RPMI7951 (cell line): Measurements from ENCODE around the gene SLAMF8. TPM values are rescaled to one million over a fixed set of nuclear protein-coding genes. Genes with fewer than 3 reads are reported as not detected.
A peak's percentile ranks its signal among the peaks of the same experiment; 100 is the strongest.

Experiments
- DNase-seq: peaks from one replicate; pipeline ENCODE4 v3.0.0-alpha.2; 2012; ENCODE audit warnings: low read depth
- total RNA-seq: library from RNA; depleted of rRNA; stranded (reverse); fragments of >200 nt; shearing (Covaris generic); gene quantifications from 2 replicates; pipeline ENCODE4 v1.2.3, GENCODE V29; 2014

SLAMF8 gene
- total RNA-seq, 1 experiment from 2014 or later: 2.6 TPM

- DNase-seq: no peak
Observed at GRCh38 chr1:159845751-159846629, 19.3 kb downstream of the SLAMF8 start.

DNA sequence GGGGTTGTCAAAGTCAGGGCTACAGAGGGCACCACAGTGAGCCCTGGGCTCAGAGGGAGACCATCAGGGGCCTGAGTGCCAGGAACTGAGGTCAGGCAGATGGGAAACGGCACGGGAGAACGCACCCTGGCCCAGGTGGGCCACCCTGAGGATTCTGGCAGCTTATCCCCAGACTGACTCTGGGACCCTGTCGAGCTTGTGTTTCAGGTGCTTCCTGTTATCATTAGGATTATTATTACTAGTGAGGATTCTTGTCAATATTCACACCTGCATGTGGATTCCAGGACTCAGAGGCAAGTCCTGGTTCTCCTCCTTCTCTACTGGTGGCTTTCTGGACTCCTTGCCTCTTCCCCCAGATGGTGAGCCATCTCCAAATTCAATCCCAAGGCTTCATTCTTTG lies 20.6 kb downstream of the SLAMF8 start:
- DNase-seq: no peak

DNA sequence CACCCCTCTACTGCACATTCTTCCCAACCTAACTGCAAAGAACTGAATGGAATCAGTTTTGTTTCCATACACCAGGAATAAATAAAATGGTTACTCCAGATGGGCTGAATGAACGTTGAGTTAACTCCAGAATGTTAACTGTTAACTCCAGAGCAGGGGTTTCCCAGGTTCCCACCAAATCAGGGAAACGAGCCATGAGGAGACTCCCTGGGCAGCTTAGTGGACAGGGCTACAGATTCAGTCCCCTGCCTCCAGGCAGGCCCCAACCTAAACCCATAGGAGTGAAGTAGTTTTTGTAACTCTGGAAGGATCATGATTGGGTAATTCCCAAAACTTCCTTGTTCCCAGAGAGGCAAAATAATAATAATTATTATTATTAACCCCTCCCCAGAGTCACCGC lies 21.7 kb downstream of the SLAMF8 start:
- no peak for DNase-seq

GRCh38 chr1:159849626-159850366 lies 23.1 kb downstream of the SLAMF8 start:
- DNase-seq: peak; percentile 65

DNA sequence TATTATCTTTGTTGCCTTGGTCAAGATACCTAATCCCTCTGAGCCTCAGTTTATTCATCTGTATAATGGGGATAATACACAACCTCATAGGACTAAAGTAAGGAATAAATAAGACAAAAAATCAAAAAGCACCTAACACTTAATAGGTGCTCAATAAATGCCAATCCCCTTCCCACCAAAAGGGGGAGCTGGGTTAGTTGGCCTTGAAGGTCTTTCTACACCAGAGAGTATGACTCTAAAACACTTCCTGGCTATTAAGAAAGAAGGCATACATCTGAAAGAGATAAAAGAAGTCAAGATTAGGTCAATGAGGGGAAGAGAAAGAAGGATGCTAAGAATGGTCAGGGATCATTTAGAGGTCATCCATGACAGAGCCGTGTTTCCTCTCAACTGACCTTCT lies 24.7 kb downstream of the SLAMF8 start:
- DNase-seq: no peak

GRCh38 chr1:159853417-159854115 lies 26.9 kb downstream of the SLAMF8 start:
- DNase-seq: peak; percentile 28

- peak; percentile 74 for DNase-seq
Observed at GRCh38 chr1:159854116-159854692, 27.5 kb downstream of the SLAMF8 start.

GRCh38 chr1:159854693-159855192 lies 28.1 kb downstream of the SLAMF8 start:
- DNase-seq: peak; percentile 87

- no peak for DNase-seq
Observed at GRCh38 chr1:159855709-159856108, 29.0 kb downstream of the SLAMF8 start.

- no peak for DNase-seq
Observed at GRCh38 chr1:159856576-159856975, 29.9 kb downstream of the SLAMF8 start.

GRCh38 chr1:159857889-159858288 lies 31.2 kb downstream of the SLAMF8 start:
- no peak for DNase-seq

GRCh38 chr1:159859767-159860322 lies 33.2 kb downstream of the SLAMF8 start:
- no peak for DNase-seq

DNA sequence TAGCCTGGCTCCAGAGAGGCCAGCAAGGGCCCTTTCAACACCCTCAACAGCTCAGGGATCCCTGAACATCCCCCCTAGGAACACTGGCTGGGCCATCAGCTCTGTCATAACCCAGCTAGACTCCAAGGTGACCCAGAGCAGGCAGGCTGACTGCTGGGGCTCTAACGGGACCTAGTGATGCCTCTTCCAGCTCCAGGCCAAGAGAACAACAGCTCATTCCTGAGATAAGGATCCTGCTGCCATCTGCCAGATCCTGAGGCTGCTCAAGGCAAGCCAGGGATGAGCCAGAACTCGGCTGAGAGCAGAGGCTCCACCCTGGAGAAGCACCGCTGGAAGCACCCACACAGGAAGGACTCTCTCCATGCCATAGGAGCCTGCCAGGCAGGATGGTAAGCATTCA lies 33.8 kb downstream of the SLAMF8 start:
- peak; percentile 36 for DNase-seq

DNA sequence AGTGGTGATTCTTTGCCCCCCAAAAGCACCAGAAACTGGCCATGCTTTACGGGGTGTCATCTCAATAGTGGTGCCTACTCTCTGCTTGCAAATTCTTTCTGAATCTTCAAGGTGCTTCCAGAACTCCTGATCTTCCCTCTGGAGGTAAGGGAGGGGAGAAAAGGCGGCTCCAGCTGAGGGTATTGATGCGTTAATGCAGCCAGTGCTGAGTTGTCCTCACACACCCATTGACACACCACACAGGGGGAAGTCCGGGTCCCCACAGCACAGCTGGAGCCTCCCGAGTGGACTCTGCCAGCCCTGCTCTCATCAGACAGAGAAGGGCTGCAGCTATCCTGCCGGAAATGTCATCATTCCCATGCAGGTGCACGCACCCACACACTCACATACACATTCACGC lies 34.5 kb downstream of the SLAMF8 start:
- no peak for DNase-seq

DNA sequence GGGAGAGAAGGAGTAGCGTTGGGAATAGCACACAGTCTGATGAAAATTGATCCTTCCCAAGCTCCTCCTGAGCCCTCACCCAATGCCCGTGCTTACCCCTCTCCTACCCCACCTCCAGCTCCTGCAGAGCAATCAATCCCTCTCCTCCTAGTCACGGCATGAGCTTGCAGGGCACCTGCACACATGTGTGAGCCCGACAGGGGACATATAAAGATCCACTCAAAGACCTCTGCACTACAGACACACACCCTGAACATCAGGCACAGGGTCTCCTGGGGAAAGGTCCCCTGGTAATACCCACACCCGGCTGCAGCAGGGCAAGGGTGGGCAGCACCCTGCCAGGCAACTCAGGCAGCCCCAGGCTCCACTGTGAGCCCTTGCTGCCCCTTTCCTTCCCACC lies 35.4 kb downstream of the SLAMF8 start:
- no peak for DNase-seq

- no peak for DNase-seq
Observed at GRCh38 chr1:159862557-159862956, 35.9 kb downstream of the SLAMF8 start, which contains the start of gene VSIG8. TSS of gene VSIG8 (minus strand) at chr1:159862657. CDS start at chr1:159862521, 136 bp downstream.

DNA sequence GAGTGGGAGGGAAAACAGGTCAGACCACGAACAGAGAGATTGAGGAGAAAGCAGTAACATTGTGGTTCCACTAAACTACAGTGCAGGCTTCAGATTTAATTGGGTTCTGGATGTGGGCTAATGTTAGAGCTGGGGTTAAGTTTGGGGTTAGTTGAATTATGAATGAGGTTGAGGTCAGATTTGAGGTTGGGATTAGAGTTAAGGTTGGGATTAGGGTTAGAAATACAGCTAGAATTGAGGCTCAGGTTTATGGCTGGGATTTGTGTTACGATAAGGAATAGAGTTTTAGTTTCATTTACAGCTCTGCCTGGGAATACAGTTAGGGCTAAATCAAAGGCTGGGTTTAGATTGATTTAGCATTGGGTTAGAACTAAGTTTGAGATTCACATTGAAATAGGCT lies 37.6 kb downstream of the SLAMF8 start:
- no peak for DNase-seq

DNA sequence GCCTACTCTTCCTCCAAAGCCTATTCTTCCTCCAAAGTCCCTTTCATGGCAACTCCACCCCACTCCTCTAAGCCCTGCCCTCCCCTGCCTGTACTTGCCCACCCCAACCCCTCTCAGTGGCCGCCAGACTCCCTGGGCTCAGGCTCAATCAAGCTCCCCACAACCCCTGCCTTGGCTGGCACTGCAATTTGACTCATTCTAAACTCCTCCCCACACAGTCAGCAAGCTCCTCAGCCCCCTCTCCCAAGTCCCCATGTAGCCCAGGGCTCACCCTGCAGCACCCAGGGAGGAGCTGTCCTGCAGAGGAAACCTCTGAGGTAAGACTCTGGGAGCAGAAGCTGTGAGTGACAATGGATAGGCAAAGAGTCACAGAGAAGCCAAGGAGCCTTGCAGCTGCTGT lies 39.4 kb downstream of the SLAMF8 start:
- no peak for DNase-seq

GRCh38 chr1:159866905-159867663 lies 40.4 kb downstream of the SLAMF8 start:
- no peak for DNase-seq

- DNase-seq: no peak
Observed at GRCh38 chr1:159867664-159868026, 41.0 kb downstream of the SLAMF8 start.

DNA sequence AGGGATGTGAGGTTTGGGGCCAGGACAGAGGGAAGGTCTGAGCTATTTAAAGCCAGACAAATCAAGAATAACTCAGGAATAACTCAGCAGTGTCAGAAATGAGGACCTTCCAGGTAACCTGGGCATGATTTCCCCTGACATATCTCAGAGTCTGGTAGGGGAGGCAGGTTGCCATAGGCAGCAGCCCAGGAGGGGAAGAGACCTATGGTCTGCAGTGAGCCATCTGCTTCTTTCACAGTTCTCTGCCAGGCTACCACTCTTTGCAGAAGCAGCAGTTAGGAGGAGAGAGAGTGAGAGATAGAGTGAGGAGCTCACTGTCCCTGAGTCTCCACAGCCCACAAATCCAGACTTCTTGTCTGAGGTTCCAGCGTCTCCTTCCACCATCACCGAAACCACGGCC lies 42.1 kb downstream of the SLAMF8 start:
- no peak for DNase-seq
